GM18867 (cell line): ENCODE results near the gene DDX42.
"Not testable (repeated sequence)": the region's sequence is repeated elsewhere in the genome, so short reads cannot be mapped to it uniquely, and the experiment has no call there.

ENCODE experiments used
- ATAC-seq: cut with Tn5 transposase; IDR thresholded peaks from one replicate; pipeline ENCODE4 v1.9.1; 2021; ENCODE audit warnings: mild to moderate bottlenecking, moderate library complexity; ENCODE audit not compliant: unreplicated experiment

DDX42 gene

GRCh38 chr17:63837962-63838600 is 64.1 kb downstream of the DDX42 start:
- ATAC-seq = no peak

GRCh38 chr17:63838631-63839171 is 64.7 kb downstream of the DDX42 start:
- ATAC-seq = no peak

- ATAC-seq = no peak
Measured at GRCh38 chr17:63840591-63841349, 66.8 kb downstream of the DDX42 start.

- no peak for ATAC-seq
Measured at GRCh38 chr17:63841350-63842172, 67.6 kb downstream of the DDX42 start.

GRCh38 chr17:63842173-63842539 is 68.2 kb downstream of the DDX42 start:
- ATAC-seq = peak; percentile 27

GRCh38 chr17:63842540-63843386 is 68.8 kb downstream of the DDX42 start, which contains the start of gene SMARCD2:
SMARCD2 (minus strand) TSS chr17:63842685; CDS start chr17:63842674, 11 bp downstream.
- peak; percentile 80 for ATAC-seq

GRCh38 chr17:63843387-63843888 is 69.5 kb downstream of the DDX42 start:
- not testable (repeated sequence) for ATAC-seq

- no peak for ATAC-seq
Measured at GRCh38 chr17:63843910-63844677, 70.1 kb downstream of the DDX42 start.

- no peak for ATAC-seq
Measured at GRCh38 chr17:63845509-63845908, 71.5 kb downstream of the DDX42 start.

GRCh38 chr17:63847525-63848249 is 73.7 kb downstream of the DDX42 start:
- no peak for ATAC-seq

- ATAC-seq = peak; percentile 85
Measured at GRCh38 chr17:63848834-63849689, 75.1 kb downstream of the DDX42 start.

GRCh38 chr17:63850401-63850800 is 76.4 kb downstream of the DDX42 start:
- no peak for ATAC-seq

GRCh38 chr17:63853260-63853659 is 79.3 kb downstream of the DDX42 start:
- ATAC-seq = no peak

- no peak for ATAC-seq
Measured at GRCh38 chr17:63854709-63855108, 80.7 kb downstream of the DDX42 start.

- no peak for ATAC-seq
Measured at GRCh38 chr17:63855185-63855584, 81.2 kb downstream of the DDX42 start.

GRCh38 chr17:63856425-63856824 is 82.5 kb downstream of the DDX42 start:
- ATAC-seq = not testable (repeated sequence)

- no peak for ATAC-seq
Measured at GRCh38 chr17:63859257-63859656, 85.3 kb downstream of the DDX42 start.

GRCh38 chr17:63866625-63867024 is 92.7 kb downstream of the DDX42 start:
- not testable (repeated sequence) for ATAC-seq
